HCT116 (cell line): ENCODE data around the gene SLC27A5. TPM values are rescaled to one million over a fixed set of nuclear protein-coding genes. Genes with fewer than 3 reads are reported as not detected.

ENCODE experiments used
- ATAC-seq: fragments of 200-7000 bp; cut with Tn5 transposase; 2 replicates; pipeline ENCODE4 v1.9.1; 2020; ENCODE audit warnings: mild to moderate bottlenecking, moderate library complexity
- BruUV-seq: library from RNA; stranded (reverse); fragments of 400-500 nt; replicated peaks from 2 replicates; lab custom pipeline; 2021; lab: Mats Ljungman, UMichigan
- CTCF ChIA-PET: fragments of 300-600 bp; sonication (Branson Sonifier 250); formaldehyde crosslinking; loops from one replicate; lab custom pipeline; 2021; ENCODE audit warnings: antibody characterized with exemption; lab: Charles Lee
- POLR2A ChIA-PET: fragments of 300-600, 350-600 bp; sonication (Branson Sonifier 250); formaldehyde crosslinking; loops from one replicate; lab custom pipeline; 2021; ENCODE audit warnings: antibody characterized with exemption; lab: Charles Lee
- RAD21 ChIA-PET, 2 experiments: fragments of 300-600 bp; sonication (Branson Sonifier 250); formaldehyde crosslinking; loops; one replicate each; lab custom pipeline; 2023; ENCODE audit warnings: low total read pairs in 2 of 2; ENCODE audit not compliant: uncharacterized antibody in 2 of 2, unreplicated experiment in 2 of 2, low non-redundant PET in 1 of 2; lab: Charles Lee
- DNase-seq: peaks from one replicate; pipeline ENCODE4 v3.0.0-alpha.2; 2010; ENCODE audit warnings: low read depth, low spot score
- H2AFZ ChIP-seq: fragments of 200-600 bp; shearing (Covaris generic), sonication (generic); 2 replicates; pipeline ENCODE4 v1.6.1; 2017; ENCODE audit warnings: low read depth, mixed run types, mixed read lengths, antibody characterized with exemption, low read length; ENCODE audit not compliant: poor library complexity, severe bottlenecking
- H3K27ac ChIP-seq: 2 replicates; pipeline ENCODE4 v1.5.1; 2012; ENCODE audit warnings: low read depth, low read length
- H3K27me3 ChIP-seq: fragments of 200-600 bp; sonication (generic); 2 replicates; pipeline ENCODE4 v1.6.1; 2016; ENCODE audit warnings: mixed run types, low read length, mixed read lengths; ENCODE audit not compliant: insufficient read depth
- H3K36me3 ChIP-seq, 2 experiments: fragments of 200-500 bp in 1 of 2; fragments of 200-600 bp in 1 of 2; sonication (Bioruptor generic) in 1 of 2; sonication (generic) in 1 of 2; 2 replicates each; pipeline versions ENCODE4 v1.5.1 to v1.6.1; 2014 to 2016; ENCODE audit warnings: low read length in 2 of 2, inconsistent platforms in 1 of 2, mixed read lengths in 1 of 2, mixed run types in 1 of 2; ENCODE audit not compliant: insufficient read depth in 2 of 2, control insufficient read depth in 1 of 2
- H3K4me1 ChIP-seq, 2 experiments: fragments of 200-600 bp in 1 of 2; sonication (generic) in 1 of 2; 2 replicates each; pipeline versions ENCODE4 v1.5.1 to v1.6.1; 2012 to 2017; ENCODE audit warnings: low read length in 2 of 2, inconsistent platforms in 1 of 2, mild to moderate bottlenecking in 1 of 2, mixed read lengths in 1 of 2, mixed run types in 1 of 2, moderate library complexity in 1 of 2; ENCODE audit not compliant: insufficient read depth in 2 of 2, control insufficient read depth in 1 of 2
- H3K4me2 ChIP-seq: fragments of 200-600 bp; sonication (generic); 2 replicates; pipeline ENCODE4 v1.6.1; 2017; ENCODE audit warnings: mixed run types, low read length, mixed read lengths
- H3K4me3 ChIP-seq, 2 experiments: fragments of 200-600 bp in 1 of 2; sonication (generic) in 1 of 2; replicated peaks in 1 of 2; 2 replicates each; pipeline ENCODE4 v1.5.1; 2011 to 2016; ENCODE audit warnings: low read length in 2 of 2, control low read depth in 1 of 2, low read depth in 1 of 2, mild to moderate bottlenecking in 1 of 2, mixed read lengths in 1 of 2, mixed run types in 1 of 2
- H3K79me2 ChIP-seq: fragments of 200-600 bp; sonication (generic); 2 replicates; pipeline ENCODE4 v1.6.1; 2017; ENCODE audit warnings: mild to moderate bottlenecking, mixed run types, low read length, moderate library complexity, mixed read lengths; ENCODE audit not compliant: insufficient read depth
- H3K9ac ChIP-seq: fragments of 200-600 bp; sonication (generic); 2 replicates; pipeline ENCODE4 v1.6.1; 2016; ENCODE audit warnings: low read length, mixed read lengths
- H3K9me2 ChIP-seq: fragments of 200-600 bp; sonication (generic), shearing (Covaris generic); 2 replicates; pipeline ENCODE4 v1.6.1; 2017; ENCODE audit warnings: mixed run types, mild to moderate bottlenecking, moderate library complexity; ENCODE audit not compliant: insufficient read depth
- H3K9me3 ChIP-seq, 2 experiments: fragments of 200-500 bp in 1 of 2; fragments of 200-600 bp in 1 of 2; sonication (Bioruptor generic) in 1 of 2; sonication (generic) in 1 of 2; 2 replicates each; pipeline ENCODE4 v1.6.1; 2014 to 2017; ENCODE audit warnings: low read length in 2 of 2, mixed read lengths in 2 of 2, inconsistent platforms in 1 of 2, low read depth in 1 of 2, mild to moderate bottlenecking in 1 of 2, mixed run types in 1 of 2, moderate library complexity in 1 of 2; ENCODE audit not compliant: control insufficient read depth in 1 of 2, insufficient read depth in 1 of 2
- H4K20me1 ChIP-seq: fragments of 200-600 bp; sonication (generic), shearing (Covaris generic); 2 replicates; pipeline ENCODE4 v1.6.1; 2017; ENCODE audit warnings: mixed run types, mild to moderate bottlenecking, moderate library complexity; ENCODE audit not compliant: insufficient read depth
- CBX3 ChIP-seq: IDR thresholded peaks from 2 replicates; pipeline ENCODE4 v1.6.1; 2012; ENCODE audit warnings: low read depth
- CEBPB ChIP-seq: IDR thresholded peaks from 2 replicates; pipeline ENCODE4 v1.6.1; 2012; ENCODE audit warnings: low read depth
- EZH2 ChIP-seq: fragments of 200-600 bp; sonication (generic); IDR thresholded peaks from 2 replicates; pipeline ENCODE4 v1.6.1; 2017; ENCODE audit warnings: antibody characterized with exemption, mixed run types
- EZH2phosphoT487 ChIP-seq: fragments of 200-600 bp; IDR thresholded peaks from 2 replicates; pipeline ENCODE4 v1.6.1; 2018; ENCODE audit warnings: antibody characterized with exemption, borderline replicate concordance
- POLR2AphosphoS5 ChIP-seq: IDR thresholded peaks from 2 replicates; pipeline ENCODE4 v1.6.1; 2011; ENCODE audit warnings: mild to moderate bottlenecking, low read depth, low read length, moderate library complexity
- RAD21 ChIP-seq: IDR thresholded peaks from 2 replicates; pipeline ENCODE4 v1.6.1; 2012; ENCODE audit warnings: low read depth, mild to moderate bottlenecking
- SIN3A ChIP-seq: IDR thresholded peaks from 2 replicates; pipeline ENCODE4 v1.6.1; 2012; ENCODE audit warnings: low read depth
- TCF7L2 ChIP-seq: IDR thresholded peaks from 2 replicates; pipeline ENCODE4 v1.7.0; 2011; ENCODE audit warnings: borderline replicate concordance, inconsistent platforms; ENCODE audit not compliant: insufficient read depth, insufficient read length; ENCODE audit errors: extremely low read depth
- intact Hi-C: fragments of 100-400 bp; cut with micrococcal nuclease; formaldehyde crosslinking; loops from 2 replicates; pipeline ENCODE4 v1.10.0; 2022
- total RNA-seq: library from RNA; stranded (reverse); gene quantifications from one replicate; pipeline ENCODE4 v1.2.1, GENCODE V29; 2021; ENCODE audit not compliant: unreplicated experiment
- TF ChIP-seq, protein P1 (sequence below): IDR thresholded peaks from 2 replicates; pipeline ENCODE4 v1.6.1; 2012
- TF ChIP-seq, protein P2 (sequence below): IDR thresholded peaks from 2 replicates; pipeline ENCODE4 v1.6.1; 2011; ENCODE audit warnings: mild to moderate bottlenecking, low read length, moderate library complexity; ENCODE audit not compliant: insufficient replicate concordance; ENCODE audit errors: extremely low read depth

SLC27A5 gene
- total RNA-seq, 1 experiment from 2014 or later: 27.1 TPM

DNA sequence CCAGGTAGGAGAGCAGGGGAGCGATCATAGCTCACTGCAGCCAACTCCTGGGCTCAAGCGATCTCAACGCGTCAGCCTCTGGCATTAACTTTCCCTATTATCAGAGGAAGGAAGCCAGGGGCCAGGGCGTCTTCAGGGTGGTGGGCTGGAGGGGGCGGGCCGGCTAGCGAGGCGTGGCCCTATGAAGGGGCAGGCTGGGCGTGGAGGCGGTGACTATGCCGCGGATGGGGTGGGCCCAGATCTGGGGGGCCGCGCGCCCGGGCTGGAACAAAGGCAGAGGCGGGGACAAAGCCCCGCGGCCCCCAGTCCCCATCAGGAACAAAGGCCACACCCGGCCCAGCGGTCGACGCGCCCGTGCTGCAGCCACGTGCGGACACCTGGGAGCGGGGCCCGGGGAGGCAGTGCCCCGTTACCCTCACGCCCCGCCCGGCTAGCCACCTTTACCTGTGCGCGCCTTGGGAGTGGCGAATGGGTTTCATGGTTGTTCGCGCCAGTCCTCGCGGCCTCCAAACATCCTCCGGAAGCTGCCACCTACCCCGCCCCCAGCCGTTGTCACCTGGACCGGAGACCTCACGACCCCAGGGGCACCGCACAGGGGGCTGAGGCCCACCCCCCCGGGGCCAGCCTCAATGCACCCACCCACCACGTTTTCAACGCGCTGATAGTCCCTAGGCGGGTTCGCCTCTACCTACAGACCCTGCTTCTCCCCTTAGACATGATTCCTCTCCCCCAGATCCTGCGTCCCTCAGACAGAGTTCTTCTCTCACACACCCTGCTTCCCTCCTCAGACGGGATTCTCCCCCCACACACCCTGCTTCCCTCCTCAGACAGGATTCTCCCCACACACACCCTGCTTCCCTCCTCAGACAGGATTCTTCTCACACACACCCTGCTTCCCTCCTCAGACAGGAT is 26.7 kb upstream of the SLC27A5 start:
- H2AFZ ChIP-seq: no peak overlapping the region
- TF ChIP-seq, protein P1, sequence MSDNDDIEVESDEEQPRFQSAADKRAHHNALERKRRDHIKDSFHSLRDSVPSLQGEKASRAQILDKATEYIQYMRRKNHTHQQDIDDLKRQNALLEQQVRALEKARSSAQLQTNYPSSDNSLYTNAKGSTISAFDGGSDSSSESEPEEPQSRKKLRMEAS: no peak
- TF ChIP-seq RAD21: no peak
- TF ChIP-seq CEBPB: no peak
- no peak for TF ChIP-seq POLR2AphosphoS5
- TF ChIP-seq, protein P2, sequence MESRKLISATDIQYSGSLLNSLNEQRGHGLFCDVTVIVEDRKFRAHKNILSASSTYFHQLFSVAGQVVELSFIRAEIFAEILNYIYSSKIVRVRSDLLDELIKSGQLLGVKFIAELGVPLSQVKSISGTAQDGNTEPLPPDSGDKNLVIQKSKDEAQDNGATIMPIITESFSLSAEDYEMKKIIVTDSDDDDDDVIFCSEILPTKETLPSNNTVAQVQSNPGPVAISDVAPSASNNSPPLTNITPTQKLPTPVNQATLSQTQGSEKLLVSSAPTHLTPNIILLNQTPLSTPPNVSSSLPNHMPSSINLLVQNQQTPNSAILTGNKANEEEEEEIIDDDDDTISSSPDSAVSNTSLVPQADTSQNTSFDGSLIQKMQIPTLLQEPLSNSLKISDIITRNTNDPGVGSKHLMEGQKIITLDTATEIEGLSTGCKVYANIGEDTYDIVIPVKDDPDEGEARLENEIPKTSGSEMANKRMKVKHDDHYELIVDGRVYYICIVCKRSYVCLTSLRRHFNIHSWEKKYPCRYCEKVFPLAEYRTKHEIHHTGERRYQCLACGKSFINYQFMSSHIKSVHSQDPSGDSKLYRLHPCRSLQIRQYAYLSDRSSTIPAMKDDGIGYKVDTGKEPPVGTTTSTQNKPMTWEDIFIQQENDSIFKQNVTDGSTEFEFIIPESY: no peak
- TF ChIP-seq TCF7L2: no peak
- no peak for TF ChIP-seq EZH2
- no peak for TF ChIP-seq SIN3A
- TF ChIP-seq CBX3: no peak
- no peak for TF ChIP-seq EZH2phosphoT487
- no peak overlapping the region for H3K9ac ChIP-seq
- ATAC-seq (no peak), DNase-seq (no peak)
- no peaks in the 10 kb centered on the region for H3K36me3 ChIP-seq
- H3K9me3 ChIP-seq: no peaks in the 10 kb centered on the region
- BruUV-seq: no TSS peak
- no peak overlapping the region for H3K4me2 ChIP-seq
- ChIA-PET CTCF (no interaction called here), POLR2A (no interaction called here), RAD21 (no interaction called here)
- intact Hi-C loops: no loop called here
- no peaks in the 10 kb centered on the region for H3K79me2 ChIP-seq
- H3K4me3 ChIP-seq: no peak overlapping the region
- H3K4me1 ChIP-seq: peaks cover 3 to 5% of the 10 kb centered on the region in 2 experiments
- no peaks in the 10 kb centered on the region for H4K20me1 ChIP-seq
- peaks cover 14% of the 10 kb centered on the region; the same call in 1 of the 2 replicates for H3K27me3 ChIP-seq
- H3K9me2 ChIP-seq: no peaks in the 10 kb centered on the region
- no peak overlapping the region for H3K27ac ChIP-seq
